ENCODE measurements around the gene GTF2F2.

DNA sequence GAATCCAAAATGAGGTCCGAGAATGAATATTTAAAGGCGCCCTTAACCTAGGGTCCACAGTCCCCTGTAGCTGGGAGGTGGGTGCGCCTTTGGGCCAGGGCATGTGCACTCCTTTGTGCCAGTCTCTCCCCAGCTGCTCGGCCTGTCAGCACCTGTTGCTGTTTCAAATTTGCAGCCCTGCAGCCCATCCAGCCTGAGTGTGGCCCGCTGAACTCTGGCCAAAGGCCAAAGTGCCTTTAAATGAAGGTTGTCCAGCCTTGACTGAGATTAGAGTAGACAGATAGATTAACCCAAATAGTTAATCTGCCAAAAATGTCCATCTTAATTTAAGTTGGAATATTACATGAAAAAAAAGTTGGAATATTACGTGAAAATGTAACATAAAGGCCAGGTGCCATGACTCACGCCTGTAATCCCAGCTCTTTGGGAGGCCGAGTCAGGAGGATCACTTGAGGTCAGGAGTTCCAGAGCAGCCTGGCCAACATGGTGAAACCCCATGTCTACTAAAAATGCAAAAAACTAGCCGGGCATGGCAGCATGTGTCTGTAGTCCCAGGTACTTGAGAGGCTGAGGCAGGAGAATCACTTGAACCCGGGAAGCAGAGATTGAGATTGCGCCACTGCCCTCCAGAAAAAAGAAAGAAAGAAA lies 195.3 kb downstream of the GTF2F2 start:
- no peak for TF ChIP-seq EZH2phosphoT487 (IDR thresholded peaks at IDR 0.05; ENCODE audit: unreplicated experiment)
- TF ChIP-seq REST (IDR thresholded peaks at IDR 0.05; ENCODE audit: unreplicated experiment) = no peak
- TF ChIP-seq, protein P1, sequence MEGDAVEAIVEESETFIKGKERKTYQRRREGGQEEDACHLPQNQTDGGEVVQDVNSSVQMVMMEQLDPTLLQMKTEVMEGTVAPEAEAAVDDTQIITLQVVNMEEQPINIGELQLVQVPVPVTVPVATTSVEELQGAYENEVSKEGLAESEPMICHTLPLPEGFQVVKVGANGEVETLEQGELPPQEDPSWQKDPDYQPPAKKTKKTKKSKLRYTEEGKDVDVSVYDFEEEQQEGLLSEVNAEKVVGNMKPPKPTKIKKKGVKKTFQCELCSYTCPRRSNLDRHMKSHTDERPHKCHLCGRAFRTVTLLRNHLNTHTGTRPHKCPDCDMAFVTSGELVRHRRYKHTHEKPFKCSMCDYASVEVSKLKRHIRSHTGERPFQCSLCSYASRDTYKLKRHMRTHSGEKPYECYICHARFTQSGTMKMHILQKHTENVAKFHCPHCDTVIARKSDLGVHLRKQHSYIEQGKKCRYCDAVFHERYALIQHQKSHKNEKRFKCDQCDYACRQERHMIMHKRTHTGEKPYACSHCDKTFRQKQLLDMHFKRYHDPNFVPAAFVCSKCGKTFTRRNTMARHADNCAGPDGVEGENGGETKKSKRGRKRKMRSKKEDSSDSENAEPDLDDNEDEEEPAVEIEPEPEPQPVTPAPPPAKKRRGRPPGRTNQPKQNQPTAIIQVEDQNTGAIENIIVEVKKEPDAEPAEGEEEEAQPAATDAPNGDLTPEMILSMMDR (conservative IDR thresholded peaks at IDR 0.05; ENCODE audit: low read depth in 2 of 2) = no peak
- no peak for TF ChIP-seq EZH2 (IDR thresholded peaks at IDR 0.05; ENCODE audit: low read depth, unreplicated experiment)
- no peak for TF ChIP-seq POLR2AphosphoS5 (IDR thresholded peaks at IDR 0.05; ENCODE audit: low read depth)
- TF ChIP-seq ZNF331 (CRISPR knock-in tag; IDR thresholded peaks at IDR 0.05; ENCODE audit: low read depth) = no peak
- TF ChIP-seq STAT1 (IDR thresholded peaks at IDR 0.05; ENCODE audit: unreplicated experiment) = no peak
- no peak for TF ChIP-seq ZNF114 (CRISPR knock-in tag; IDR thresholded peaks at IDR 0.05)
- no peak for TF ChIP-seq JUNB (IDR thresholded peaks at IDR 0.05; ENCODE audit: unreplicated experiment)
- TF ChIP-seq CREB1 (CRISPR knock-in tag; IDR thresholded peaks at IDR 0.05; ENCODE audit: low read depth) = no peak
- no peak for TF ChIP-seq ETS1 (IDR thresholded peaks at IDR 0.05)
- TF ChIP-seq ZNF462 (CRISPR knock-in tag; IDR thresholded peaks at IDR 0.05) = no peak
- no peak for TF ChIP-seq NANOG (IDR thresholded peaks at IDR 0.05; ENCODE audit: borderline replicate concordance)

Data from GM23338 (cell line).